ENCODE measurements around the gene SEMA7A.
A peak's percentile ranks its signal among the peaks of the same experiment; 100 is the strongest.

SEMA7A gene

GRCh38 chr15:74387141-74387541, 46.6 kb downstream of the SEMA7A start:
- no peaks in the 10 kb centered on the region for H3K27me3 ChIP-seq (replicated peaks; ENCODE audit: control insufficient read depth, insufficient read depth, low read length)
- peaks cover 5% of the 10 kb centered on the region for H3K4me1 ChIP-seq (ENCODE audit: control insufficient read depth, insufficient read depth, low read length)
- no peaks in the 10 kb centered on the region for H3K9me3 ChIP-seq (ENCODE audit: control insufficient read depth, low read length)
- H3K4me3 ChIP-seq (ENCODE audit: low read length), result no peak overlapping the region
- no peak overlapping the region for H3K9ac ChIP-seq (ENCODE audit: low read length)
- no peaks in the 10 kb centered on the region for H3K36me3 ChIP-seq (ENCODE audit: control insufficient read depth, insufficient read depth, low read length, severe bottlenecking)
- DNase-seq (ENCODE audit: low read depth), result no peak

GRCh38 chr15:74386496-74387140, 47.1 kb downstream of the SEMA7A start:
- no peak overlapping the region for H3K4me3 ChIP-seq (ENCODE audit: low read length)

DNA sequence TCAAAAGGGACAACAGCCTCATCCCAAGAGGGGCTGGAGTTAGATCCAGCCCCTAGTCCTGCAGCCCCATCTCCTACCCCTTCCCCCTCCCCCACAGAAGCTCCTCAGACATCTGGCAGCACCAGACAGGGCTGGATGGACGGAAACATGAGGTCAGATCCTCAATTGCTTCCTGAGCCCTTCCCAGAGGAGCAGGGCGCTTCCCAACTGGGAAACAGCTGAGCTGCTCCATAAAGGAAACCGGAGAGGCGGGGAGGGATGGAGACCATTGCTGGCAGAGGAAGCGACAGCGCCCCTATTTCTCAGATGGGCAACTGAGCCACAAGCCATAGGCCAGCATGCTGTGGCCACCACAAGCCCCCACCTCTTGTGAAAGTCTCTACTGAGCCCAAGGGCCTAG, 48.0 kb downstream of the SEMA7A start:
- H3K27me3 ChIP-seq (replicated peaks; ENCODE audit: control insufficient read depth, insufficient read depth, low read length), result no peaks in the 10 kb centered on the region
- no peak for DNase-seq (ENCODE audit: low read depth)
- no peak overlapping the region for H3K9ac ChIP-seq (ENCODE audit: low read length)
- H3K4me3 ChIP-seq (ENCODE audit: low read length), result no peak overlapping the region
- no peaks in the 10 kb centered on the region for H3K9me3 ChIP-seq (ENCODE audit: control insufficient read depth, low read length)
- peaks cover 9% of the 10 kb centered on the region for H3K4me1 ChIP-seq (ENCODE audit: control insufficient read depth, insufficient read depth, low read length)
- no peaks in the 10 kb centered on the region for H3K36me3 ChIP-seq (ENCODE audit: control insufficient read depth, insufficient read depth, low read length, severe bottlenecking)

More at GRCh38 chr15:74386496-74387140, 47.1 kb downstream of the SEMA7A start:
- no peaks in the 10 kb centered on the region for H3K9me3 ChIP-seq (ENCODE audit: control insufficient read depth, low read length)
- H3K36me3 ChIP-seq (ENCODE audit: control insufficient read depth, insufficient read depth, low read length, severe bottlenecking), result no peaks in the 10 kb centered on the region
- H3K27me3 ChIP-seq (replicated peaks; ENCODE audit: control insufficient read depth, insufficient read depth, low read length), result no peaks in the 10 kb centered on the region
- peaks cover 7% of the 10 kb centered on the region for H3K4me1 ChIP-seq (ENCODE audit: control insufficient read depth, insufficient read depth, low read length)
- H3K9ac ChIP-seq (ENCODE audit: low read length), result no peak overlapping the region
- DNase-seq (ENCODE audit: low read depth), result no peak

DNA sequence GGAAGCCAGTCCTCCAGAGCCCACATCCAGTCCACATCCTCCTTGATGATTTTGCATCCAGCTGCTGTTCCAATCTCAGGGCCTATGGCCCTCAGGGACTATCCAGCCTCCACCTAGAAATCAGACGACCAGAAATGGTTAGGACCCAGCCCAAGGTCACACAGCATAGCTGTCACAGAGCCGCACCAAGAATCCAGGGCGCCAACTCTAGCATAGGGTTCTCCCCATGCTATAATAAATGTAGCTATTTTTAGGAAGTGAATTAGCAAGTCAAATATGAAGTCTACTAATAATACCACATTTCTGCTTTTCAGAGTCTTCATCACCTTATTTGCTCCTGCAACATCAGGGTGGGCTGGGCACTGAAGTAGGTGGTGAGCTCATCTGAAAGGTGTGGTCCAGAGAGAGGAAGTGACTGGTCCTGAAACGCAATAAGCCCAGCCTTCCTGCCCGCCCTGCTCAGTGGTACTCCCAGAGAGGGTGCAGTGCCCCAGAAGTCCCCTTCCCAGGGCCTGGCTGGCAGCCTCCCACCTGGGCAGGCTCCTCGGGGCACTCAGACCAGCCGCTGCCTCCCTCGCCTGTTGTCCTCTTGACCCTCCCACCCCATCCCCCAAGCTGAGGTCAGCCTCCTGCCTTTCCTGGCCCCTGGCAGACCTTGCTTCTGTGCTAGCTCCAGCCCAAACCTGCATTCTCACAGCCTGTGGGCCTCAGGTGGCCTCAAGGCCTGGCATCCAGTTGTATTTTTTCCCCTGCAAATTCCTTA, 48.7 kb downstream of the SEMA7A start:
- Histone ChIP-seq H3K4me3 (ENCODE audit: low read length) (no peak overlapping the region), H3K9ac (ENCODE audit: low read length) (no peak overlapping the region), H3K36me3 (ENCODE audit: control insufficient read depth, insufficient read depth, low read length, severe bottlenecking) (no peaks in the 10 kb centered on the region), H3K27me3 (replicated peaks; ENCODE audit: control insufficient read depth, insufficient read depth, low read length) (no peaks in the 10 kb centered on the region), H3K9me3 (ENCODE audit: control insufficient read depth, low read length) (no peaks in the 10 kb centered on the region), H3K4me1 (ENCODE audit: control insufficient read depth, insufficient read depth, low read length) (peaks cover 9% of the 10 kb centered on the region)
- no peak for DNase-seq (ENCODE audit: low read depth)

GRCh38 chr15:74384566-74384880, 49.2 kb downstream of the SEMA7A start:
- Histone ChIP-seq H3K4me3 (ENCODE audit: low read length) (no peak overlapping the region), H3K9me3 (ENCODE audit: control insufficient read depth, low read length) (no peaks in the 10 kb centered on the region), H3K27me3 (replicated peaks; ENCODE audit: control insufficient read depth, insufficient read depth, low read length) (no peaks in the 10 kb centered on the region), H3K9ac (ENCODE audit: low read length) (no peak overlapping the region), H3K36me3 (ENCODE audit: control insufficient read depth, insufficient read depth, low read length, severe bottlenecking) (no peaks in the 10 kb centered on the region), H3K4me1 (ENCODE audit: control insufficient read depth, insufficient read depth, low read length) (peaks cover 9% of the 10 kb centered on the region)
- DNase-seq (ENCODE audit: low read depth), result no peak

GRCh38 chr15:74383695-74384565, 49.8 kb downstream of the SEMA7A start:
- H3K4me3 ChIP-seq (ENCODE audit: low read length), result no peak overlapping the region
- DNase-seq (ENCODE audit: low read depth), result no peak
- no peaks in the 10 kb centered on the region for H3K9me3 ChIP-seq (ENCODE audit: control insufficient read depth, low read length)
- peaks cover 9% of the 10 kb centered on the region for H3K4me1 ChIP-seq (ENCODE audit: control insufficient read depth, insufficient read depth, low read length)
- no peaks in the 10 kb centered on the region for H3K27me3 ChIP-seq (replicated peaks; ENCODE audit: control insufficient read depth, insufficient read depth, low read length)
- no peak overlapping the region for H3K9ac ChIP-seq (ENCODE audit: low read length)
- no peaks in the 10 kb centered on the region for H3K36me3 ChIP-seq (ENCODE audit: control insufficient read depth, insufficient read depth, low read length, severe bottlenecking)

GRCh38 chr15:74383286-74383685, 50.5 kb downstream of the SEMA7A start:
- Histone ChIP-seq H3K9me3 (ENCODE audit: control insufficient read depth, low read length) (no peaks in the 10 kb centered on the region), H3K9ac (ENCODE audit: low read length) (no peak overlapping the region)

GRCh38 chr15:74382004-74382816, 51.5 kb downstream of the SEMA7A start:
- peak overlapping the region; percentile 31 for H3K9ac ChIP-seq (ENCODE audit: low read length)
- peaks cover 9% of the 10 kb centered on the region for H3K4me1 ChIP-seq (ENCODE audit: control insufficient read depth, insufficient read depth, low read length)
- DNase-seq (ENCODE audit: low read depth), result peak; percentile 91

More at GRCh38 chr15:74383286-74383685, 50.5 kb downstream of the SEMA7A start:
- H3K36me3 ChIP-seq (ENCODE audit: control insufficient read depth, insufficient read depth, low read length, severe bottlenecking), result no peaks in the 10 kb centered on the region
- no peak overlapping the region for H3K4me3 ChIP-seq (ENCODE audit: low read length)
- no peak for DNase-seq (ENCODE audit: low read depth)
- H3K27me3 ChIP-seq (replicated peaks; ENCODE audit: control insufficient read depth, insufficient read depth, low read length), result no peaks in the 10 kb centered on the region
- peaks cover 9% of the 10 kb centered on the region for H3K4me1 ChIP-seq (ENCODE audit: control insufficient read depth, insufficient read depth, low read length)

DNA sequence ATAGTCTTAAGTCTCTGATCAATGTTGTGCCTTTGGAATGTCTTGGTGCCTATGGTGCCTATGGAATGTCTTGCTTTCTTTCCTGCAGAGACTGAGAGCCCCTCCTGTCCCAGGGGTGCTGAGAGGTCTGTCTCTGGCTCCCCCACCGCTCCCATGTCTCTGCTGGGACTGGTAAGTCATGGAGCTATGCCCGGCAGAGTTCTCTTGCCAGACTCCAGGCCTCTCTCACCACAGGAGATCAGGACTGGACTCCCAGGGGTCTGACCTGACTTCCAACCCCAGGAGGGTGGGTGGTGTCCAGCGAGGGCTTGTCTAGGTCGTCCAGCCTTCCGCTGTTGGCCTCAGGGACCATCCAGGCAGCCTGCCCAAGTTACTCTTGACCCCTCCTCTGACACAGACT, 52.3 kb downstream of the SEMA7A start:
- Histone ChIP-seq H3K9ac (ENCODE audit: low read length) (peak overlapping the region; percentile 31), H3K36me3 (ENCODE audit: control insufficient read depth, insufficient read depth, low read length, severe bottlenecking) (no peaks in the 10 kb centered on the region), H3K9me3 (ENCODE audit: control insufficient read depth, low read length) (no peaks in the 10 kb centered on the region), H3K27me3 (replicated peaks; ENCODE audit: control insufficient read depth, insufficient read depth, low read length) (no peaks in the 10 kb centered on the region), H3K4me3 (ENCODE audit: low read length) (no peak overlapping the region), H3K4me1 (ENCODE audit: control insufficient read depth, insufficient read depth, low read length) (peaks cover 9% of the 10 kb centered on the region)
- DNase-seq (ENCODE audit: low read depth), result no peak

More at GRCh38 chr15:74382004-74382816, 51.5 kb downstream of the SEMA7A start:
- no peaks in the 10 kb centered on the region for H3K27me3 ChIP-seq (replicated peaks; ENCODE audit: control insufficient read depth, insufficient read depth, low read length)
- H3K36me3 ChIP-seq (ENCODE audit: control insufficient read depth, insufficient read depth, low read length, severe bottlenecking), result no peaks in the 10 kb centered on the region
- no peak overlapping the region for H3K4me3 ChIP-seq (ENCODE audit: low read length)
- no peaks in the 10 kb centered on the region for H3K9me3 ChIP-seq (ENCODE audit: control insufficient read depth, low read length)

DNA sequence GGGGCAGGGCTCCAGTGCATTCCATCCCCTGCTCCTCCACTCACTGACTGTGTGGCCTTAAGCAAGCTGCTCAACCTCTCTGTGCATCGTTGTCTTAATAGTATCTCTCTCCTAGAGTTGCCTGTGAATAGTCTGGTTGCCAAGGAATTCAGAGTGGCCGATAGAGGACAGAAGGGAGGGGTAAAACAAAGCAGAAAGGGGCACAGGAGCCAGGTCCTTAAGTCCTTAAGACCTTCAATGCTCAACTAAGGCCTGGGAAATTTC, 52.6 kb downstream of the SEMA7A start:
- Histone ChIP-seq H3K27me3 (replicated peaks; ENCODE audit: control insufficient read depth, insufficient read depth, low read length) (no peaks in the 10 kb centered on the region), H3K4me3 (ENCODE audit: low read length) (no peak overlapping the region), H3K9me3 (ENCODE audit: control insufficient read depth, low read length) (no peaks in the 10 kb centered on the region)

More for the DNA sequence above, 52.6 kb downstream of the SEMA7A start:
- DNase-seq (ENCODE audit: low read depth), result no peak
- Histone ChIP-seq H3K9ac (ENCODE audit: low read length) (no peak overlapping the region), H3K36me3 (ENCODE audit: control insufficient read depth, insufficient read depth, low read length, severe bottlenecking) (no peaks in the 10 kb centered on the region), H3K4me1 (ENCODE audit: control insufficient read depth, insufficient read depth, low read length) (peaks cover 9% of the 10 kb centered on the region)
